Renal cortex interstitium (tissue), 11 donors: Measurements from ENCODE around the gene GABRB2. TPM values are rescaled to one million over a fixed set of nuclear protein-coding genes. Genes with fewer than 3 reads are reported as not detected.

Source experiments
- DNase-seq, 11 donors: peaks; one replicate each; pipeline ENCODE4 v3.0.0-alpha.2; 2013; ENCODE audit warnings: low read depth in 9 of 11, low spot score in 4 of 11; ENCODE audit errors: extremely low read depth in 1 of 11
- polyA plus RNA-seq, 3 donors: library from polyadenylated mRNA; unstranded; fragments of 120-200 nt; gene quantifications; one replicate each; pipeline ENCODE4 v1.2.1, GENCODE V29; 2013; ENCODE audit not compliant: insufficient read length in 3 of 3

Gene GABRB2
- polyA plus RNA-seq, 3 donors: 1.9 to 2.2 (median 2.1) TPM

DNA sequence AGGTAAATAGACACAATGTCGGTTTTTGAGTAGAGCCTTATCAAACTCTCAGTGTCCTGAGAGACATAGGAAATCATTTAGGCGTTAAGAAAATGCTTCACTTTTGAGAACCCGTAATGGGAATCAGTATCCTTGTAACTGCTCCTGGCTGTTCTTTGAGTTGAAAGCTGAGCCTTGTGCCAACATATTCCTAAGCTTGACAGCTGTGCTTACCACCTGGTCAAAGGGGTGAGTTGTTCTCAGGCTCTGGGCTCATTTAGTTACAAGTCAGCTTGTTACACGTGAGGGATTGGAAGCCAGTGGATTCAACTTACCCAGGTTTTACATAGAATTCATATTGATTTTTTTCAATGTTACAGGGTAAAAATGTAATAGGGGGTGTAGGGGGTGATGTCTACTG, 145.9 kb downstream of the GABRB2 start:
- DNase-seq: peak in 1 of 11 donors; percentile 25

GRCh38 chr5:161399996-161400562, 146.4 kb downstream of the GABRB2 start:
- no peak for DNase-seq

GRCh38 chr5:161397448-161397847, 149.1 kb downstream of the GABRB2 start:
- DNase-seq: no peak

GRCh38 chr5:161396171-161396570, 150.4 kb downstream of the GABRB2 start:
- DNase-seq: no peak

GRCh38 chr5:161391724-161392123, 154.8 kb downstream of the GABRB2 start:
- DNase-seq: no peak

- DNase-seq: no peak
Measured at GRCh38 chr5:161391016-161391415, 155.5 kb downstream of the GABRB2 start.

DNA sequence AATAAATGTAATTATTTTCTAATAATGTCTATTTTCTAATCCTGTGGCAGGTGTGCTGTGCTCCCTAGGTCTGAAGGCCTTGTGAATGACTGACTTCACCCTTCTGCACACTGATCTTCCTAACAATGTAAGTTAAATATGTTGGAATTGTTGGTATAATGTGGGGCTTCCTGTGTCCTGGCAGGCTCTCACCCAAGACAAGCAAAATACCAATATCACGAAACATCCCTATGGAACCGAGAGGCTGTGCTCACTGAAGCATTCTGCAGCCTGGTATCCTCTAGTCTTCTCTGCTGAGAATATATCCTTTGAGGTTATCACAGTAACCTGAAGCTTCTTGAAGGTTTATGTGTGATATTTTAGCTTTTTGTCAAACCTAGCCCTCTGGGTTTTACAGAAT, 159.4 kb downstream of the GABRB2 start:
- peak in 2 of 11 donors; percentile 10 to 13 for DNase-seq

- DNase-seq: no peak
Measured at GRCh38 chr5:161385027-161385426, 161.5 kb downstream of the GABRB2 start.

DNA sequence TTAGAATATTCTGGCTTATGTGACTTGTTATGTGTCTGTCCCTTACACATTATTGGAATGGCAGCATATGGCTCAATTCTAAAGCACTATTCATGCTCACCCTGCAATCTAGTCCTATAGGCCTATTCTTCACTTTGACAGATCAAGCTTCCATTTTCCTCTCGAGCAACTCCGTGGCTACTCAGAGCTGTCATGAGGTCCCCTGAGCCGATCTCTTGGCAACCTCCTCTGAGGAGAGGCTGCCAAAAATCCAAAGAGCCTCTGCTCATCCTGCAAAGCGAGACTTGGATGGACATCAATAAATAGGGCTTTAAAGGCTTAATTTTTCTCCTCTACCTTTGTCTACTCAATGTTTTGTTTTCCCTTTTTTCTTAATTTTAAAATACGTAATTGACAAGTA, 163.8 kb downstream of the GABRB2 start:
- DNase-seq: no peak

DNA sequence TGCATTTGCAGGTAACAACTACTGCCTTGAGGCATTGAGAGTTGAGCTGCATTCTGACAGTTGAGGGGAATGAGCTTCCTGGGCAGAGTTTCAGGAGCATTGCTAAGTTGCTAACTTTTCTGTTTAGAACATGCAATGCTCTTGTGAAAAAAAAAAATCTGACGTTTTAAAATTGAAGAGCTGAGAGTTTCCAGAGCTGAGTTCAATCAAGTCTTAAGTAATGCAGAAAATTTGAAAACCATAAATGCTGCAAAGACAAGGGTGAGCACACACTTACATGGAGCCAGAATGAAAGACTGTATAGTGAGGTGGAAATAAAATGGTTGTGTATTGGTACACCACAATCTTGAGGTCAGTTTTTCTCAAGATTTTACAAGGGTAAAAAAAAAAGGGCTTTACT, 166.0 kb downstream of the GABRB2 start:
- DNase-seq: no peak

- no peak for DNase-seq
Measured at GRCh38 chr5:161378701-161379100, 167.8 kb downstream of the GABRB2 start.

- no peak for DNase-seq
Measured at GRCh38 chr5:161376034-161376433, 170.5 kb downstream of the GABRB2 start.

GRCh38 chr5:161373345-161373707, 173.2 kb downstream of the GABRB2 start:
- no peak for DNase-seq

DNA sequence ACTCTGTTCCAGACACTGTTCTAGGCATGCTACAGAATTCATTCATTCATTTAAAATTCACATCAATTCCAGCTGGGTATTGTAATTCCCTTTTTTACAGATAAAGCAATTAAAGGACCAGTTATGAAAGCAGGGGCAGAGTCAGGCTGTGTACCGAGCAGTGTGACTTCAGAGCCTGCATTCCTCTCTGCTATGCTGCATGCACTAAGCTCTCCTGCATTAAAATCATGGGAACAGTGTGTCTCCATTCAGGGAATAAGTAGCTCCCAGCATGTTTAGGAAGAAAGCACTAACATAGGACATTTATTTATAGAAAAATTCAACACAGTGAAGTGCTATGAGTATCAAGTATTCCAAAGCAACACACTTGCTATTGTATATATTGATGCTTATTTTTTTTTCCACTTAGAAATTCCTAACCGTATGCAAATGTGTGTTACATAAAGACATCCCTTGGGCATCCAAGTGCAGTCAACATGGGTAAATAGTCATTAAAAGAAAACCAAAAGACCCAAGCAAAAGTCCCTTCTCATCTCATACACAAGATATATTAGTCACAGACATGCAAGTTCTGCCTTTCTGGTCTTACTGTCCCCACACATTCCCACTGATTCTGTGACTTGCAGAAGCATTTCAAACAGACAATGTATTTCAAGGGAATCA, 173.7 kb downstream of the GABRB2 start:
- DNase-seq: no peak

DNA sequence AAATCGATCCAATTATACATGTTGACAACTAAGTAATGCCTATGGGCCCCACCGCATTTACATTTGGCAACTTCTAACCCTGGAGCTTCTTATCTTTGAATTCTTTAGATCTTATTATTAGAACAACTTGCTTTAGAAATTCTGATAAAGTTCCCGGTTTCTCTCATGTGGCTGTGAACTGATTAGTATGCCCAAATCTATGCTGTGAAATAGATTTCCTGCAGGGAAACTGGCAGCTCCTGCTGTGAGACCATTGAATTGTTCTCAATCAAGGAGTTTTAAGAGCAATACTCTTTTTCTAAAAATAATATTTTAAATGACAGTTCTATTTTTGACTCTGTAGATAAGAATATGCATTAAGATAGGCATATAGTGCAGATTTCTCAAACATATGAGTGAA, 177.5 kb downstream of the GABRB2 start:
- DNase-seq: no peak

- no peak for DNase-seq
Measured at GRCh38 chr5:161358446-161358845, 188.1 kb downstream of the GABRB2 start.

- no peak for DNase-seq
Measured at GRCh38 chr5:161344234-161344633, 202.3 kb downstream of the GABRB2 start.

DNA sequence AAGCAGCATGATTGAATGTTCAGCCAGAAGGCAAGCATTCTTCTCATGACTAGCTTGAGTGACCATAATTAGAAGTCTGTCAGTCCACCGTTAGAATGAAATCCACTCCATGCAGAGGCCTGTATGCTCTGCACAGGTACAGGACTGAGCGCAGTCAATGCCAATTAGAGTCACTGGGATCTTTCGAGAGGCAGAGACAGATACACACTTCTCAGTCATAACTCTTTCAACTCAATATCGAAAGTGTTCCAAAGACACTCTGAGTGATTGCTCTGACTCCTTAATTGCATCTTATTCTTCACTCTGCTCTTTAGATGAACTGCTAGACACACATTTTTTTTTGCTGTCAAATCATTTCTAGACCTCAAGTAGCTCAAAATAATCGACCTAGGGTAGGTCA, 203.6 kb downstream of the GABRB2 start:
- DNase-seq: no peak

- no peak for DNase-seq
Measured at GRCh38 chr5:161340012-161340411, 206.5 kb downstream of the GABRB2 start.

DNA sequence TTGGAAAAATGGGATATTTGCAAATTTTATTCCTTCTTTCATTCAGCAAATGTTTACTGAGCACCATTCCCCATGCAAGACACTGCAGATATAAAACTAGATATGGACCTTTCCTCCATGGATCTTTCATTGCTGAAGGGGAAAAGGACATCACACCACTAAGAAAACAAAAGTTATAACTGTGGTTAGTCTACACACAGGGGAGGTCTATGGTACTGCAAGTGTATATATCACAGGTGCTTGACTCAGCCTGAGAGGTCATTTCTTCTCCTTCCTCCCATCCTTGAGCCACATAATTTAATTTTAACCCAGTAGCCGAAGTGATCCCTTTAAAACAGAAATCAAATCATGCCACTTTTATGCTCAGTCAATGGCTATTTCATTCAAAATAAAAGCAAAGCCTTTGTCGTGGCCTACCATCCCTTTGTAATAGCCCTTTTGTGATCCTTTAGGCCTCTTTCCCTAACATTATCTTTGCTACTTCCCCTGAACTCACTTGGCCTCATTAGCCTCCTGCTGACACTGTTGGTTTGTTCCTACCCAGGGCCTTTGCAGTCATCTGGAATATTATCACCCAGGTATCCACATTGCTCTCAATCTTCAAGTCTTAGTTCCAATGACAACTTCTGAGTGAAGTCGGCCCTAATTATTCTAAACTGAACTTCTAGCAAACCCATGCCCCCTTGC, 213.2 kb downstream of the GABRB2 start:
- DNase-seq: no peak

- DNase-seq: no peak
Measured at GRCh38 chr5:161332343-161332742, 214.2 kb downstream of the GABRB2 start.
